ENCODE data around the gene DOK5. TPM values are rescaled to one million over a fixed set of nuclear protein-coding genes. Genes with fewer than 3 reads are reported as not detected.
"Not testable (repeated sequence)": the region's sequence is repeated elsewhere in the genome, so short reads cannot be mapped to it uniquely, and the experiment has no call there.

The DOK5 gene
- not detected in 2 replicates for total RNA-seq (2014; rRNA removed; shearing (Covaris generic))

DNA sequence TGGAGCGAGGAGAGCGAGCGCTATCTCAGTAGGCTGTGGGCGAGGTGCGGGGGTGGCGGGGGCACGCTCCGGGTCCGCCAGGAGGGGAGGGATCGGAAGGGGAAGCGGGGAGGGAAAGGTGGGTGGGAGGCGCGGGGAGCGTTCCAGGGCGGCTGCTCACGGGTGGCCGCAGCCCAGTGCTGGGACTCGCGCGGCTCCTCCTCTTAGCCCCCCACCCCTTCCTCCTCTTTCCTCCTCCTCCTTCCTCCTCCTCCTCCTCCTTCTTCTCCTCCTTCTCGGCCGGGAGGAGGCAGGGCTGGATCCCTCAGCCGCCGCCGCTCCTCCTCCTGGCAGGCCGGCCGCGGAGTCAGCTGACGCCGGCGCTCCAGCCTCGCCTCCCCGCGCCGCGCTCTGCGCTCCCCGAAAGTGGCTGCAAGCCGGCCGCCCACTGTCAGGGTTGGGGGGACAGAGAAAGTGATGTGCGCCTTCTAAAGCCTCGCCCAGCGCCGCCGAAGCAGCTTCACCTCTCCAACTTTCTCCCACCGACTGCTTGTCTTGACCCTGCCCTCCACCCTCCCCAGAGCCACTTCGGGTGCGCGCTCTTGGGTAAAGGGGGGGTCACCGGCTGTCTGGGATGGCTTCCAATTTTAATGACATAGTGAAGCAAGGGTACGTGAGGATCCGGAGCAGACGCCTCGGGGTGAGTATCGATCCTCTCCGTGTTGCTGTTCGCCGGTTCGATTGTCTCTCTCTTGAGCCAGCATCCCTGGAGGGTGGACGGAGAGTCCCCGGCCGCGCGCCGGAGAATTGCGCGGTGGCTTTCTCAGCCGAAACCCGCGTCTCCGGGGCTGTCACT, at the start of gene DOK5:
TSS of gene DOK5 (plus strand) at position 260 of the 835 bp plus-strand sequence. CDS start at position 614, 354 bp downstream.
- DNase-seq (ENCODE audit: low read depth) = no peak

DNA sequence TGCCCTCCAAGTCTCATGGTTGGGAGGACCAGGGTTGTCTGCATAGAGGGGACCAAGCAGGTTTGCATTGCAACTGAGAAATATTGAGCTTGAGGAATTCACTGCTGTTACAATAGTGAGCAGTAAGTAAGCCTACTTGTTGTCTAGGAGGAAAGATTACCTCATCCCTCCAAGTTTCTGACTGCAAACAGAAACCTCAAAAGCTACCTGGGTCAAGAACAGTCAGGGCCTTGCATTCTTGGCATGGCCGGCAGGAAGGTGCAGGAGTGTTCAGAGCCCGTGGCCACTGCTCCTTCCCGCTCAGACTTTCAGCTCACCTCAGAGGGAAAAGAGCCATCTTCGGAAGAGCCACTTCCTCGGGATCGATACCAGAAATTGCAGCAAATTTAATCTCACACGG, 46.0 kb upstream of the DOK5 start:
- DNase-seq (ENCODE audit: low read depth) = no peak

DNA sequence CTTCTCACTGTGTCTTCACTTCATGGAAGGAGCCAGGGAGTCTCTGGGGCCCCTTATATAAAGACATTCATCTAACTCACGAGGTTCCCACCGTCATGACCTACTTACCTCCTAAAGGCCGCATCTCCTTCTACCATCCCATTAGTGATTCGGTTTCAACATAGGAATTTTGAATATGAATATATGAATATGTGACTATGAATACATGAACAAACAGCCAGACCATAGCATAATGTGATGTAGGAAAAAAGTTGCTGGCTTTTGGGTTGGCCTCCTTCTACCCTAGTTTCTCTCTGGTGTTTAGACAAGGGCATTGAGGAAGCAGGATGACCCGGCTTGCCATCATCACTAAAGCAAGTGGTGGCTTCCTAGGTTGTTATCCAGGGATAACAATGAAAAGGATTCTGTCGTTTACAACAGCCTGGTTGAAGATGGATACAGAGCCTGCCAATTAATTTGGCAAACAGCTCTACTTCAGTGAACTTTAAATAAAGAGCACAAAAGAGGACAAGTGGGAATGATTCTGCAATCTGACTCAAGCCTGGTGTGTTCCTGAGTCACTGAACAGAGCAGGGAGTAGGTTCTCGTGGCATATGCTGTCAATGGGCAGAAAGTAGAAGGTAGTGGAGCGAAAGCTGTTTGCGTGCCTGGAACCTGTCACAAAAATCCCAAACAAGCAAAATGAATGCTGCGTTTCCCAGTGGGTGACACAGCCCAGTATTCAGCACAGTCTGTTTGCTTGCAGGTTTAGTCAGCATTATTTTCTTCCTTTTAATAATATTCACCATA, 44.0 kb upstream of the DOK5 start:
- peak; percentile 25 for DNase-seq (ENCODE audit: low read depth)

DNA sequence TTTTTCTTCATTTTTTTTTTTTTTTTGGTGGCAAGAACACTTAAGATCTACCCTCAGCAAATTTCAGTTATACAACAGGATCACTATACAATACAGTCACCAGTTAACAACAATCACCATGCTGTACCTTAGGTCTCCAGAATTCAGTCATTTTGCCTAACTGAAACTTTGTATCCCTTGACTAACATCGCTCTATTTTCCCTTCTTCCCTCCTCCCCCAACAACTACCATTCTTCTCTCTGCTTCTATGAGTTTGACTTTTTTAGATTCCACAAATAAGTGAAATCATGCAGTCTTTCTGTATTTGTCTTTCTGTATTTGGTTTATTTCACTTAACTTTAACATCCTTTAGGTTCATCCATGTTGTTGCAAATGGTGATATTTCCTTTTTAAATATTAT, 42.4 kb upstream of the DOK5 start:
- no peak for DNase-seq (ENCODE audit: low read depth)

DNA sequence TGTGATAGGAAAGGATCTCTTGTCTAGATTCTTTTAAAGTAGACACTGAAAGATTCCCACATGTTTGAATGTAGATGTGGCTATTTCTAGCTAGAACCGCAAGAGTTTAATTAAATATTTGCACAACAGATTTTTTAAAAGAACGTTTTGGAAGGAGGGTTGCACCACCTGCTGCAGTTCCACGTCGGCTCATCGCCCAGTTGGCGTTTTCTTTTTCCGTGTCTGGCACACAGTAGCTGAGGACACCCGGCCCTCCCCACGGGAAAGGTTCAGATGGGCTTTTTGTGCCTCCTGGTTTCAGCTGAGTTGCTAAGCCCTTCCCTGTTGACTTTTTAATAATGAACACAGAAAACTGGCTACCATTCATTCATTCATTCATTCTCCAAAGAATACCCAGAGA, 41.8 kb upstream of the DOK5 start:
- DNase-seq (ENCODE audit: low read depth) = no peak

DNA sequence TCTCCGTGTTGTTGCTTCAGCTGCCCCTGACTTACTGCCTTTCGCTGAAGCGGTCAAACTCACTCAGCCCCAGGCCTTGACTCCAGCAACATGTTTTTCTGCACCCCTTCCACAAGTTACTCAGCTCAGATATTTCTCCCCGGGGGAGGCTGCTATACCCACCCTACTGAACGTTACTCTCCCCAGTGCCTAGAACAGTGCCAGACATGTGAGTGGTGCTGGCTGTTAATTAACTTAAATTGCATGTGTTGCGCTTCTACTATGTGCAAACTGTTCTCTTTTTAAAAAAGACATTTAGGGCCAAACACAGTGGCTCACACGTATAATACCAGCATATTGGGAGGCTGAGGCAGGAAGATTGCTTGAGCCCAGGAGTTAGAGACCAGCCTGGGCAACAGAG, 41.2 kb upstream of the DOK5 start:
- DNase-seq (ENCODE audit: low read depth) = no peak

DNA sequence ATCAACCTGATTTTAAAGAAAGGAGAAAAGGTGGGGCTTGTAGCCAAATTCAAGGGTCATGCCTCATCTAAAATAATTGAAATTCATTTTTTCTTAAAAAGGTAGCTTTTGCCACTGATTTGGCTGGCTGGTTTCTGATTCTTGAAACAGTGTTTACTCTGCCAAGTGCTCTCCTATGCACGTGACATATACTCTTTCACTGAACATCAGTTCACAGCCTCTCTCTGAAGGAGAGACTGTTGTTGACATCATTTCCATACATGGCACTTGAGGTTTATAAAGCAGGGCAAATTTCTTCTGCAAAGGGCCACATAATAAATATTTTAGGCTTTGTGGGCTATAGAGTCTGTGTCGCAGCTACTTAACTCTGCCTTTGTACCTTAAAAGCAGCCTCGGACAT, 40.4 kb upstream of the DOK5 start:
- DNase-seq (ENCODE audit: low read depth) = no peak

DNA sequence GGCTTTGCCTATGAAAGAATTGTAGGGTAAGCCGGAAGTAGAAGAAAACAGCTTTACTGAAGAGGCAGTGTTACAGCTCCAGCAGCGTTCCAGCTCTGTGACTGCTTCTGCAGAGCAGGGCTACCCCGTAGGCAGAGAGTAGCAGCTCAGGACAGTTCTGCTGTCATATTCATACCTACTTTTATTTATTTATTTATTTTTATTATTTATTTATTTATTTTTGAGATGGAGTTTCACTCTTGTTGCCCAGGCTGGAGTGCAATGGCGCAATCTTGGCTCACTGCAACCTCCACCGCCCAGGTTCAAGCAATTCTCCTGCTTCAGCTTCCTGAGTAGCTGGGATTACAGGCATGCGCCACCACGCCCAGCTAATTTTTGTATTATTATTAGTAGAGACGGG, 39.0 kb upstream of the DOK5 start:
- not testable (repeated sequence) for DNase-seq (ENCODE audit: low read depth)

DNA sequence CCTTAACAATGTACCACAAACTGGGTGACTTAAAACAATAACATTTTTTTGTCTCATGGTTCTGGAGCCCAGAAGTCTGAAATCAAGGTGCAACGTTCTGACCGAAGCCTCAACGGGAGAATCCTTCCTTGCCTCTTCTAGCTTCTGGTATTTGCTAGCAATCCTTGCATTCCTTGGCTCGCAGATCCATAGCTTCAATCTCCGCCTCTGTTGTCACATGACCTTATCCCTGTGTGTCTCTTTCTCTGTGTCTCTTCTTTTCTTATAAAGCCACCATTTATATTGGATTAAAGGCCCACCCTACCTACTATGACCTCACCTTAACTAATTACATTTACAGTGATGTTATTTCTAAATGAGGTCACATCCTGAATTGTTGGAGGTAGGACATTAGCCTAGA, 37.2 kb upstream of the DOK5 start:
- DNase-seq (ENCODE audit: low read depth) = no peak

DNA sequence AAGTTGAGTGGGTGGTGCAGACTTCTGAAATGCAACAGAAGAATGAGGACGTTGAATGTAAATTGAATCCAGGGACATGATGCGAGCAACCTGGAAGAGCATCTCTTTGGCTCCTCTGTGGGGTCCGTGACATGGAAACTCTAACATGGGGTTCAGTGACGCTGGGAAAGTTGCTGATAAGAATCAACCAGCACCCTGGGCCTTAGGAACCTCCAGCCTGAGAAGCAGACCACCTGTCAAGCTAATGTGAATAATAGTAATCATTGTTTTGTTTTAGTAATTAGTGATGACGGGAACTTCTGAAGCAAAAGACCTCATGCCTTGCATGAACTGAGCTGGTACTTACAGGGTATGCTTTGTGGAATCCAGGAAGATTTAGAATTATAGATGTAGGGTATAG, 25.2 kb upstream of the DOK5 start:
- no peak for DNase-seq (ENCODE audit: low read depth)

DNA sequence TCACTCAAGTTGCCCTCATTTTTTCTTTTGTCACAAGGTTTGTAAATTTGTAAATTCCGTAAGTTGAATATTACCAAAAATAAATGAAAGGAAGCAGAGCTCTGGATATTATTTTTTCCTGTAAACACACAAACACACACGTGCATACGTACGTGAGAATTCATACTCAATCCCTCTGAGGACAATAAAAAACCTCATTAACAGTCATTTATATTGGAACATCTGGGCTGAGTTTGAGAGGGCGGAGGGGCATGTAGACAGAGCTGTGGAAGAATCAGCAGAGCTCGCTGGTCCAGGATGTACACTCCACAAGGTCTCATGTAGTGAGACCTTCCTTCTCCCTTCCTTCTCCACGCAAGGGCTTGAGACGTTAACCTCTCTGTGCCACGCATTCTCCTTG, 24.2 kb upstream of the DOK5 start:
- DNase-seq (ENCODE audit: low read depth) = no peak

DNA sequence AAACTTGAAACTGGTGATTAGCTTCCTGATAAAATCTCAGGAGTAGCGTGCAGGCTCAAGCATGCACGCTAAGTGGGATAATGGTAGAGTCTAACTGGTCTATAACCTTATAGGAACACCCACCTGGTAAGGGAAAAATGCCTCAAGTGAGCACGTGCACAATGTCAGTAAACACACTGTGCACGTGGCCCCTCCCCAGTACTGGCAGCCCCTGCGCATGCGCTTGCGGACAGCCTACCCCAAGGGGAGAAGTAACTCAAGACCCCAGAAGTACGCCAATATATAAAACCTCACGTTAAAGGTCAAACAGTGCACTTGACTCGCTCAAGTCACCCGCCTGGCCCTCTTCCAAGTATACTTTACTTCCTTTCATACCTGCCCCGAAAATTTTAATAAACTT, 23.1 kb upstream of the DOK5 start:
- no peak for DNase-seq (ENCODE audit: low read depth)

DNA sequence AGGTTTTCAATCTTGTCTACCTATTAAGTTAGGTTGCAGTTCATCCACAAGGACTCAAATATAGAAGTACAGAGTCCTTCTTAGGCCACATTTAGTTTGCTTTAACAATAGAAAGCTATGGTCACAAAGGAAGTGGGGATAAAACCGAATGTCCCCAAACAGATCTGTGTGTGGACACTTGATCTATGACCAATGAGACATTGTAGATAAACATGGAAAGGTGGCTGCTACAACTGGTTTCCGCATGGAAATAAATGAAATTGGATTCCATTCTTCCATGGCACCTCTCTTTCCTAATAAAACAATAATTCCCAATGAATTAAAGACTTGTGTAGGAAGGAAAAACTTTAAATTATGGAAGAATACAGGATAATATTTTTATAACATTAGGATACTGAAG, 20.4 kb upstream of the DOK5 start:
- no peak for DNase-seq (ENCODE audit: low read depth)

DNA sequence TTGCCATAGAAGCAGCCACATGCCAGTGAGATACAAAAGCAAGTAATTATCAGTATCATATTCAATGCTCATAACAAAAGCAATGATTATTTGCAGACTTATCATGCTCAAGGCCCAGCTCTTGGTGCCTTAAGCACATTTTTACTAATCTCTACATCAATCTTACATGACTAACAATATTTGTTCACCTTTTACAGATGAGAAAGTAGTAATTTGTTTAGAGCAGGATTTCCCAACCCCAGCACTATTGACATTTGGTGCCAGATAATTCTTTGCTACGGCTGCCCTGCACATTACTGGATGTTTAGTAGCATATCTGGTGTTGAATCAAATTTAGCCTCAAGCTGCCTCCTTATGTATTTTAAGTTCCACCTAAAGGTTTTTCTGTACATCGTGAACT, 19.0 kb upstream of the DOK5 start:
- DNase-seq (ENCODE audit: low read depth) = no peak

DNA sequence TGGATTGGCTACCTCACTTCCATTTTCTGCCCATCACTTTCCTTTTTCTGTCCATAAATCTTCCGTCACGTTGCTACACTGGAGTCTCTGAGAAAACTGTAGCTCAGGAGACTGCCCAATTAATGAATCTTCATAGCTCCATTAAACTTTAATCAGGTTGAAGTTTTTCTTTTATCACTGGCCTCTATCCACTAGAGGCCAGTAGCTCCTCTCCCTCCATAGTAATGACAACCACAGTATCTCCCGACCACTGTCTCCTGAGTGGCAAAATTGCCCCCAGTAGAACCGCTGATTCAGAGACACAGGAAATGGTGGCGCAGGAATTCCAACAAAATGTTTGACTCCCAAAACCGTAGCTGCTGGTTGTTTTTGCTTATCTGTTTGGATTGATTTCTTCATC, 18.4 kb upstream of the DOK5 start:
- no peak for DNase-seq (ENCODE audit: low read depth)

DNA sequence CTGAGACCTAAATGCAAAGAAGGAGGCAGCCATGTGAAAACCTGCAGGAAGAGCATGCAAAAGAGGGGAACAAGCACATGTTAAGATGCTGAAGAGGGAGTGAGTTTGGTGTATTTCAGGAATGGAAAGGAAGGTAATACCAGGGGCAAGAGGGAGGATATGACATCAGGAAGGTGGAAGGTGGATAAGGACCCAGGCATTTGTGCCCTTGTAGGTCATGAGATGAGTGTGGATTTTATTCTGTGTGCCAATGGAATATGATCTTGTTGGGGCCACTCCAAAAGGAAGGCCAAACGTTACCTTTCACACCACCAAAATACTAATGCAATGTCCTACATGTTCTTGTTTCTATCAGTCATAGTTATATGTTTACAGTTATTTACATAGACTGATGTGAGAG, 17.2 kb upstream of the DOK5 start:
- DNase-seq (ENCODE audit: low read depth) = no peak

DNA sequence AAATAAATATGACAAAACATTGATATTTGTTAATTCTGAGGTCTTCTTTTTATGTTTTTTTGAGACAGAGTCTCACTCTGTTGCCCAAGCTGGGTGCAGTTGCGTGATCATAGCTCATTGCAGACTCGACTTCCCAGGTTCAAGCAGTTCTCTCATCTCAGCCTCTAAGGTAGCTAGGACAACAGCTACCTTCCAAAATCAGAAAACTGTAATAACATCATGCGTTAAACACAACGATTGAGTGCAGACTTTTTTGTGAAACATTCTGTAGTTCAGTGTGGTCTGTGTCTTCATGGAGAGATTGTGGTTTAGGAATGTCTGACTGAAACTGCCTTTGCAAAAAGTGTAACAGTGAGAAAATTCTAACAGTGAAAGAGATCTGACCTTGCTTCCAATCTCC, 16.1 kb upstream of the DOK5 start:
- no peak for DNase-seq (ENCODE audit: low read depth)

DNA sequence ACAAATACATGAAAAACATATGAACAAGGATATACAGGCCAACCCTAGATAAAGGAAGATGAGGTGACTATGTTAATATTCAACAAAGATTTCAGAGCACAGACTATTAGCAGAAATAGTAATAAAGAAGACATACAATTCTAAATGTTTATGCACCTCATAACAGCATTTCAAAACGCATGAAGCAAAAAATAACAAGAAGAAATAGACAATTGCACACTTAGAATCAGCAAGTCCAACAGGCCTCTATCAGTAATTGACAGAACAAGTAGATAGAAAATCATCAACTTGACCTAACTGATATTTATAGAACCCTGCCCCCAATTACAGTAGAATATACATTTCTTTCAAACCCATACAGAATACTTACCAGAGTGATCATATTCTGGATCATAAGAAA, 11.4 kb upstream of the DOK5 start:
- no peak for DNase-seq (ENCODE audit: low read depth)

DNA sequence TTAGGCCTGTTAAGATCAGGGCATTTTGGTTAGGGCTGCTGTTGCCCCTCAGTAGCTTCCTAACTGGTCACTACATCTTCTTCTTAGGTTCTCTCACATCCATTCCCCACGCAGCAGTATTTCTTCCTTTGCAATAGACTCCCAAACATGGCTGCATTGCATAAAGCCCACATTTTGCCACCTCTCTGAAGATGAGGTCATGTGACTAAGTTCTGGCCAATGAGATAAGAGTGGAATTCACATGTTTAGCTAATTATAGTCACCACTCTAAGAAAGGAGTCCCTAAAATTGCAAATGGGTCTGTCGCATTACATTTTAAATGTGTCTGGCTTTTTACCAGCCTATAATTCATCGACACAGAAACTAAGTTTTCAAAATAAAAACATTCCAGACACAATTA, 9.3 kb upstream of the DOK5 start:
- DNase-seq (ENCODE audit: low read depth) = no peak

DNA sequence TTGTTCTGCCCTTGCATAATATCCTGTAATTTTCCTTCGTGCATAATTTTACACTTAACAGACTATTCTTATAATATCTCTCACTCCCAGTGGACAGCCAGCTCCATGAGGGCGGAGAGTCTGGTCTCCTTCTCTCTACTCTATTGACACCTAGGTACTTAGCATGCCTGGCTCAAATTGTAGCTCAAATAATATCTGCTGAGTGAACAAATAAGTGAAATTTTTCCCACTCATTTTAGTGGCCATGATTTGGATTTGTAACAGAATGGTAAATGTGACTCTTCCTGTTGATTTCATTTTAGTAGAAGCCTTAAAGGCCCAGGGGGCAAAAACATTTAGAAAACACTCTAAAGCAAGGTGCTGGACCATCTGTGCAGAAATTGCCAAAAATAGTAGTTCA, 7.8 kb upstream of the DOK5 start:
- no peak for DNase-seq (ENCODE audit: low read depth)

DNA sequence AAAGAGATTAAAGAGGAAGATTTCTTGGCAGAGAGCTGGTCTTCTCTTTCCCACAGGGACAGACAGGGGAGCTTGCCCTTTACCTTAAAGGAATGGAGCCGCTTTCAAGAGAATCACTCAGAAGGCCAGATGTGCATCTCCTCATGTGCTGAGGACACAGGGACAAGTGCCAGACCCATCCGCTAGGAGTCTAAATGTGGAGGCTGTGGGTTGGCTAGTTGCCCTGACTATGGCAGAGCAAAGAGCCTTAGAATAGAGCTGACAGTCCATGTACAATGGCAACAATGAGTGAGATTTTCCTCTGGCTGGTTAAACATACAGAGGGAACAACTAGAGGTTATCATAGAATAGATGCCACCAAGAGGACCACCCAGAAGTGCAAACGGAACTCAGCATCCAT, 7.3 kb upstream of the DOK5 start:
- DNase-seq (ENCODE audit: low read depth) = peak; percentile 22

DNA sequence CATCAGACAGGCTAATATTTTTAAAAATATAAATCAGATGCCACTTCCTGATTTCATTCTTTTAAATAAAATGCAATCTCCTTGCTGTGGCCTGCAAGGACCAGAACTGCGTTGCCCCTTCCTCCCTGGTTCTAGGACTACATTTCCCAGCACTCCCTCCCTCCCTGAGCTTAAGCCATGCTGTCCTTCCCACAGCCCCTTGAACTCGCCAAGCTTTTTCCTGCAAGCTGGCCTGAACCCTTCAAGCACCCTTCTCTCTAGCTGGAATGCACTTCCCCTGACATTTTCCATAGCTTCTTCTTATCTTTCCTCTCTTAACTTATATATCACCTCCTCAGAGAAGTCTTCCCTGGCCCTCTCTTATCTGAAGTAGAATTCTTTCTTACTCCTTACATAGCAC, 6.1 kb upstream of the DOK5 start:
- DNase-seq (ENCODE audit: low read depth) = no peak

DNA sequence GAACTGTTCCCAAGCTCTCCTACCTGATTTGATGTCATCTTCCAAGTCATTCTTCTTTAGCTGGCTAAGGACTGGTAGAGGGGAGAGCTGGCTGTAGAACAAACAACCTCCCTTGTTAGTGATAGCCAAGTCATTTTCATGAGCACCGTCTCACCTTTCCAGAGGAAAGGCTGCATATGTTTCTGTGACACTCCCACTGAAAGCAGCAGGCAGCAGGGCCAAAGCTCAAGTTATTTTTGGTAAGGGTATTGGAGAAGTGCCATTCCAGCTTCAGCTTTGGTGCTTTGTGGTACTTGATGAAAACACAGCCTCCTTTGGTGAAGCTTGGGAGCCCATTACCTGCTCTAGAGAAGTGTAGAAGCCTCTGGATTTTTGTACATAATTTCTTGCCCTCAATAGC, 5.4 kb upstream of the DOK5 start:
- no peak for DNase-seq (ENCODE audit: low read depth)

Measured in M059J (cell line).